Effector memory CD8-positive, alpha-beta T cell (primary cell): ENCODE measurements around the gene PPP4C.

Experiments
- ATAC-seq: fragments of 150-1000 bp; cut with Tn5 transposase; replicated peaks from 2 replicates; pipeline ENCODE4 v1.10.0; 2021; ENCODE audit warnings: mild to moderate bottlenecking, moderate library complexity
- DNase-seq, 3 experiments: peaks; one replicate each; pipeline ENCODE4 v3.0.0; 2021
- H3K27ac Mint-ChIP-seq, 2 donors: one replicate each; pipeline ENCODE4 v1.8.0; 2022; ENCODE audit warnings: mild to moderate bottlenecking in 2 of 2, mixed read lengths in 2 of 2, moderate library complexity in 2 of 2
- H3K27me3 Mint-ChIP-seq, 2 donors: one replicate each; pipeline ENCODE4 v1.8.0; 2022; ENCODE audit warnings: mixed read lengths in 2 of 2
- H3K36me3 Mint-ChIP-seq: one replicate; pipeline ENCODE4 v1.8.0; 2022; ENCODE audit warnings: mild to moderate bottlenecking, moderate library complexity, mixed read lengths; ENCODE audit not compliant: insufficient read depth
- H3K4me1 Mint-ChIP-seq, 2 donors: one replicate each; pipeline ENCODE4 v1.8.0; 2022; ENCODE audit warnings: low read depth in 2 of 2, mixed read lengths in 2 of 2
- H3K4me3 Mint-ChIP-seq, 2 donors: one replicate each; pipeline ENCODE4 v1.8.0; 2022; ENCODE audit warnings: mild to moderate bottlenecking in 2 of 2, mixed read lengths in 2 of 2, moderate library complexity in 2 of 2
- H3K9me3 Mint-ChIP-seq, 2 donors: one replicate each; pipeline ENCODE4 v1.8.0; 2022; ENCODE audit warnings: mixed read lengths in 2 of 2

Gene PPP4C

GRCh38 chr16:30090610-30091331 lies 15.0 kb downstream of the PPP4C start:
- Mint-ChIP-seq H3K9me3 (no peaks in the 10 kb centered on the region), H3K4me1 (peaks cover 27 to 28% of the 10 kb centered on the region in 2 donors), H3K36me3 (peaks cover 48% of the 10 kb centered on the region), H3K27me3 (no peaks in the 10 kb centered on the region), H3K27ac (no peak overlapping the region), H3K4me3 (peak overlapping the region in 1 of 2 donors; percentile 21)
- ATAC-seq = no peak
- no peak for DNase-seq

DNA sequence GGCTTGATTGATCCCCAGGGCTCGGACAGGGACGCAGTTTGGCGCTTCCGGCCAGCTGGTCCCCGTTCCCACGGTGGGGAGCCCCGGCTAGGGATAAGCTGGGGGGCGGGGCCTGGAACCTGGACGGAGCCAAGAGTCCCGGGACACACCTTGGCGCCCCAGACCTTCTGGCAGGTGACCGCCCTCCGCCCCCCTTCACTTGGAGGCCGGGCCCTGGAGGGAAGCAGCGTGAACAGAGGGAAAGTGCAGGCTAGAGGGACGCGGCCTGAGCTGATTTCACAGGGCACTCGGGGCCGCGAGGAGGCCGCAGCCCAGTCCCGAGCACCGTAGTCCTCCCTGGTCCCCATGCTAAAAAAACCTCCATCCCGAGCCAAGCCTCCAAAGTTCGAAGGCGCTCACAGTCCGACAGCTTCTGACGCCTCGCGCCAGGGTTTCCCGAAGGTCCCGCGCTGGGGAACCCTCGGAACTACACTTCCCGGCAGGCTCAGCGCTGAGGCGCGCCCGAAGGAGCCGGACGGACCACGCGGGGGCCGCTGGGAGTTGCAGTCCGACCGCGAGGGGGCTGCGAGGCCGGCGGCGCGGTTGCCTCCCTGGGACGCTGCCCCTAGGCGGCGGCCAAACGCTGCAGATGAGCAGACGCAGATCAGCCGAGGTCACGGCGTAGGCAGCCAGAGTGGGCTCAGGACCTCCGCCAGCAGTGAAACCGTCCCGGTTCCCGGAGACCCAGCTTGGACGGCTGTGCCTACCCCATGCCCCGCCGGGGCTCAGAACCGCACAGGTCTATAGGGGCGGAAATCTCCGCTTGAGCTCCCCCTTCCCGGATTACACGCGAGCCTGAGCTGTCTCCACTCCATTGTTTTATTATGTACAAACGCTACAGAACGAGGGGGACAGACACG lies 15.9 kb downstream of the PPP4C start, which contains the start of gene TBX6:
Gene TBX6 (minus strand): TSS at position 451 of the 899 bp plus-strand sequence. CDS start 731 bp downstream, outside the sequence.
- H3K9me3 Mint-ChIP-seq = no peaks in the 10 kb centered on the region
- H3K4me1 Mint-ChIP-seq = peaks cover 27 to 32% of the 10 kb centered on the region in 2 donors
- H3K27me3 Mint-ChIP-seq = no peaks in the 10 kb centered on the region
- H3K36me3 Mint-ChIP-seq = peaks cover 45% of the 10 kb centered on the region
- ATAC-seq (peak; percentile 80), DNase-seq (peak; percentile 90 to 92 (median 92))
- H3K4me3 Mint-ChIP-seq = peak within 1 kb of the TSS; percentile 80 to 89
- peak within 1 kb of the TSS; percentile 91 to 92 for H3K27ac Mint-ChIP-seq

GRCh38 chr16:30092373-30093010 lies 16.7 kb downstream of the PPP4C start:
- DNase-seq (peak; percentile 53 to 59 (median 58)), ATAC-seq (peak; percentile 44)
- Mint-ChIP-seq H3K4me3 (peak overlapping the region; percentile 80 to 89), H3K36me3 (peaks cover 48% of the 10 kb centered on the region), H3K27me3 (no peaks in the 10 kb centered on the region), H3K27ac (peak overlapping the region; percentile 91 to 92), H3K4me1 (peaks cover 27 to 34% of the 10 kb centered on the region in 2 donors), H3K9me3 (peaks cover 0 to under 1% of the 10 kb centered on the region in 2 donors)

DNA sequence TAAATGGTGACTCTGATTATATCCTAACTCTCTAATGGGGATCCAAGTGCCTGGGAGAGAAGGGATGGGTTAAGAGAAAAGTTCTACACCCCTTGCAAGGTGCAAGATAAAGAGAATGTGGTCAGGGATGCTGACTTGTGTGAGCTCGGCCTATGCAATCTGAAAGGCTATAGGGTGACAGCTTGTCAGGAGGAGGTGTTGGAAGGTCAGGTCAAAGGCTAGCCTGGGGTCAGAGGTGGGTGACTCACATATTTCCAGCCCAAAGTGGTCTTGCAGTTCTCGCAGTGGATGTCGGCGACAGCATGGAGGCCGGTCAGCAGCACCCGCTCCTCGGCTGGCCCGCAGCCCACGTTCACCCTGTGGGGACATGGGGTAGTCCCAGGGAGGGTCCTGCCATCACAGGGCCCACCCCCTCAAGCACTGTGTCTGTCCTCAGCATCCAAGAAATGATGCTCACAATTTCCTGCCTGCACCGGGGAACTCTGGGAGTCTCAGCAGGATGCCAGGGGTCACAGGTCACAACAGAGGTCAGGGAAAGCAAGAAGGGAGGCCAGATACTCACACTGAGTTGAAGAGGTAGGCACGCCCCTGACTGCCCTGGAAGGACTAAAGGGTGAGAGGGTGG lies 18.9 kb downstream of the PPP4C start:
- H3K9me3 Mint-ChIP-seq = peaks cover 0 to 6% of the 10 kb centered on the region in 2 donors
- ATAC-seq (no peak), DNase-seq (no peak)
- H3K27me3 Mint-ChIP-seq = no peaks in the 10 kb centered on the region
- peaks cover 45% of the 10 kb centered on the region for H3K36me3 Mint-ChIP-seq
- H3K4me3 Mint-ChIP-seq = peak overlapping the region; percentile 93 to 97
- peak overlapping the region; percentile 95 to 96 for H3K27ac Mint-ChIP-seq
- peaks cover 27 to 34% of the 10 kb centered on the region in 2 donors for H3K4me1 Mint-ChIP-seq

DNA sequence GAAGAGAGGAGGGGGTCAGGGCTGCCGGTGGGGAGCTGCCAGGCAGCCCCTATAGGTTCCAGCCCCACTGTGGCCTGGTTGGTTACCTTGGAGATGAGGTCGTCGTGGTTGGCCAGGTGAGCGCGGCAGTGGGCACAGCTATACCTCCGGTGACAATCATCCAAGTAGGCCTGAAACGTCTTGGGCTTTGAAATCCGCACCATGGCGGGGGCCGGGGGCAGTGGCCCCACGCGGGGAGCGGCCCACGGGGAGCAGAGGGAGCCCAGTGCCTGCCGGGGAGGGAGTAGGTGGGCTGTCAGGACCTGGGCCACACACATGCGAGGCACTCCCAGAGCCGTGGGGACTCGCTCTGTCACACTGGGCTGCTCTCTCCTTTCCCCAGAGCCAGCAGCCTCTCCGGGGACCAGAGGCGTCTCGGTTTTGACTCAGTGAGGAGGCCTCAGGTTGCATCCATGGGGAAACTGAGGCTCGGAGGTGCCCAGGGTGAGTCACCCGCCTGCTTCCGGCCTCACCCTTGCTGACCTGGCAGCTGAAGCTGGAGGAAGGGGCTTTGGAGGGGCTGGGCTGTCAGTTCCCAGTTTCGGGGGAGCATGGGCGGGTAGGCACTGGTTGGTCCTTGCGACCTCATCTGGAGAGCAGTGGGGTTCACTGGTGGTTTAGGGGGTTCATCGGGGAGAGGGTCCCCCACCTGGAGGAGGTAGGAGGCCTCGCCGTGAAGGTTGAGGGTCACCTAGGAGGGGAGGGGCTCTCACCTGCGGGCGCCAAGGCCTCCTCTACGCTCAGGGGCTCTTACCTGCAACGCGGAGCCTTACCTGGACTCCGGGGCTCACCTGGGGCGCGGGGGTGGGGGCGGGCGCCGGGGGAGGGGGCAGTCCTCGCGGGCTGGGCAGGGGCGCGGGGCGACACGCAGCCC lies 19.6 kb downstream of the PPP4C start:
- Mint-ChIP-seq H3K36me3 (peaks cover 45% of the 10 kb centered on the region), H3K27me3 (no peaks in the 10 kb centered on the region)

DNA sequence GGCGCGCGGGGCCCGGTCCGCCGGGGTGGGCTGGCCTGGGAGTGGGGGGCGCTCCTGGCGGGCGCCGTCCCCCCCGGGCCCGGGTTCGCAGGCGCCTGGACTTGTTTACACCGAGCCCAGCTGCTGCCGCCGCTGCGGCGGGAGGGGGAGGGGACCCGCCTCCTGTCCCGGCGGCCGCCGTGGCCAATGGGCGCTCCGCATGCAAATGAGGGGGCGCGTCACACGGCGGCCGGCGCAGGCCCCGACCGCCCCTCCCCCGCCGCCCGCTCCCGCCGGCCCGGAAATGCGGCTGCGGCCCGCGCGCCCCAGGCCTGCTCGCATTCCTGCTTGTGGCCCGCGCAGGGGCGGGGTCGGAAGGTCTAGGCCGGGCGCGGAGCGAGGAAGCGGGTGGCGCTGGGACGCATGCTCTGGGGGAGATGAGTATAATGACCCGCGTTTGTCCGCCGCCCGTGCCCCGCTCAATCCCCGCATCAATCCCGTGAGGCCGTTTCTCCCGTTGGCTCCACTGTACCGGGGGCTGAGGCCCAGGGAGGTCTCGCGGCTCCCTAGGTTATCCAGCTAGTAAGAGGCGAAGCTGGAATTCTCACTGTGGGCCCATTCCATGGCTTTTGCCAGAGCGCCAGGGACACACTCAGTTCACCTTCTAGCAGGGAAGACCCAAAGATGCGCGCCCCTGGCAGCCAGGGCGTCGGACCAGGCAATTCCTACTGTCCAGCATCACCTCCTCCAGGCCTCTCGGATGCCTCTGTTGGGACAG lies 20.5 kb downstream of the PPP4C start, which contains the start of gene YPEL3:
Gene YPEL3 (minus strand): TSS at position 109 of the 757 bp plus-strand sequence. CDS start 731 bp downstream, outside the sequence.
- peak; percentile 63 for ATAC-seq

More for the DNA sequence above, 19.6 kb downstream of the PPP4C start:
- peak; percentile 0 for ATAC-seq
- H3K9me3 Mint-ChIP-seq = peaks cover 0 to 6% of the 10 kb centered on the region in 2 donors
- peaks cover 27 to 34% of the 10 kb centered on the region in 2 donors for H3K4me1 Mint-ChIP-seq
- no peak for DNase-seq
- peak overlapping the region; percentile 95 to 96 for H3K27ac Mint-ChIP-seq
- peak overlapping the region; percentile 93 to 97 for H3K4me3 Mint-ChIP-seq

GRCh38 chr16:30096862-30097563 lies 21.2 kb downstream of the PPP4C start:
- Mint-ChIP-seq H3K4me3 (peak overlapping the region; percentile 71 to 74), H3K27me3 (no peaks in the 10 kb centered on the region), H3K4me1 (peaks cover 24 to 32% of the 10 kb centered on the region in 2 donors), H3K9me3 (peaks cover 0 to 6% of the 10 kb centered on the region in 2 donors), H3K36me3 (peaks cover 45% of the 10 kb centered on the region), H3K27ac (peak overlapping the region; percentile 92 to 96)
- no peak for ATAC-seq
- DNase-seq = no peak

More for the DNA sequence above, 20.5 kb downstream of the PPP4C start, which contains the start of gene YPEL3:
- Mint-ChIP-seq H3K27ac (peak within 1 kb of the TSS; percentile 95 to 96), H3K4me1 (peaks cover 27 to 34% of the 10 kb centered on the region in 2 donors), H3K9me3 (peaks cover 0 to 6% of the 10 kb centered on the region in 2 donors), H3K36me3 (peaks cover 45% of the 10 kb centered on the region), H3K27me3 (no peaks in the 10 kb centered on the region), H3K4me3 (peak within 1 kb of the TSS; percentile 93 to 97)
- DNase-seq = peak; percentile 80 to 87 (median 82)

- no peaks in the 10 kb centered on the region for H3K9me3 Mint-ChIP-seq
- peak overlapping the region in 1 of 2 donors; percentile 6 for H3K27ac Mint-ChIP-seq
- H3K4me3 Mint-ChIP-seq = no peak overlapping the region
- peaks cover 3% of the 10 kb centered on the region for H3K36me3 Mint-ChIP-seq
- ATAC-seq = no peak
- H3K4me1 Mint-ChIP-seq = peaks cover 0 to 3% of the 10 kb centered on the region in 2 donors
- no peaks in the 10 kb centered on the region for H3K27me3 Mint-ChIP-seq
- DNase-seq = no peak
These were observed 28.3 kb downstream of the PPP4C start for GRCh38 chr16:30104090-30104489.

DNA sequence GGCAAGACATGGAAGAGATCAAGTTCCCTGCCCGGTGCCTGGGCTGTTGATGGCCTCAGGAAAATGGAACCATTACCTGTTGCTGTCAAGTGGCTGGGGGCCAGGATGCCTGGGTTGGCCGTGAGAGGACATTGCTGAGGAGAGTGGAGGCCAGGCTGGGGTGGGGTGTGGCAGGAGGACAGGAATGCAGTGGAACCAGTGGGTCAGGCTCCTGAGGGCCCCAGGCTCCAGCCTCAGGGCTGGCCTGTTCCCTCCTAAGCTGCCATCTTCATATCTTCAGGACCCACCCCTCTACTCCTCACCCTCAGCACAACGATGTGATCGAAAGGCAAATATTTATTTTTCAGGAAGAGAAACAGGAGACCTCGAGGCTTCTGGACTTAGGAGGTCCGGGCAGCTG lies 28.7 kb downstream of the PPP4C start:
- Mint-ChIP-seq H3K27ac (peak overlapping the region in 1 of 2 donors; percentile 6), H3K9me3 (no peaks in the 10 kb centered on the region), H3K4me1 (peaks cover 0 to 3% of the 10 kb centered on the region in 2 donors), H3K36me3 (peaks cover 3% of the 10 kb centered on the region), H3K27me3 (no peaks in the 10 kb centered on the region), H3K4me3 (no peak overlapping the region)
- ATAC-seq (no peak), DNase-seq (no peak)

GRCh38 chr16:30108059-30108850 lies 32.5 kb downstream of the PPP4C start:
- no peaks in the 10 kb centered on the region for H3K9me3 Mint-ChIP-seq
- ATAC-seq (no peak), DNase-seq (no peak)
- peaks cover 12% of the 10 kb centered on the region for H3K36me3 Mint-ChIP-seq
- no peak overlapping the region for H3K27ac Mint-ChIP-seq
- H3K4me1 Mint-ChIP-seq = peaks cover 4 to 8% of the 10 kb centered on the region in 2 donors
- no peak overlapping the region for H3K4me3 Mint-ChIP-seq
- no peaks in the 10 kb centered on the region for H3K27me3 Mint-ChIP-seq
